ENCODE results near the gene NOTCH1. TPM values are rescaled to one million over a fixed set of nuclear protein-coding genes. Genes with fewer than 3 reads are reported as not detected.

Gene NOTCH1
- total and polyA plus RNA-seq, 2 of the 13 experiments (the other 11 are each of a cell fraction or from before 2014, with no cell fraction given): 0.09 to 0.35 TPM

- TF ChIP-seq TAF15 (IDR thresholded peaks at IDR 0.05; ENCODE audit: low read depth, low read length, poor library complexity, severe bottlenecking) (no peak), ZNF546 (CRISPR knock-in tag; conservative IDR thresholded peaks at IDR 0.05) (no peak)
These were observed 12.1 kb downstream of the NOTCH1 start (continued) for GRCh38 chr9:136533775-136534157.

GRCh38 chr9:136532799-136533774 is 12.8 kb downstream of the NOTCH1 start:
- ChIA-PET POLR2A (no interaction called here), CTCF (ENCODE audit: low intra/inter-chr PET ratio, low total read pairs) (no interaction called here)
- no peak for FAIRE-seq
- no peaks in the 10 kb centered on the region for H3K79me2 ChIP-seq (ENCODE audit: insufficient read depth, low read length)
- no peak overlapping the region for H3K27ac ChIP-seq (ENCODE audit: extremely low read length, insufficient read depth, low read length)
- H3K27me3 ChIP-seq (ENCODE audit: control insufficient read depth in 1 of 2, insufficient read depth in 2 of 2, low read length in 2 of 2): no peaks in the 10 kb centered on the region
- no peaks in the 10 kb centered on the region for H3K36me3 ChIP-seq (replicated peaks in 1 of 2; ENCODE audit: control insufficient read depth in 1 of 2, insufficient read depth in 2 of 2, low read length in 2 of 2)
- no peaks in the 10 kb centered on the region for H3K9me3 ChIP-seq (ENCODE audit: low read length)
- H2AFZ ChIP-seq (ENCODE audit: low read length): no peak overlapping the region
- BruUV-seq (replicated peaks): no TSS peak
- in situ Hi-C loops (cut with HindIII; ENCODE audit: extremely low pct_ligation_motif_present, low pct_unique_long_range_greater_than_20kb) (no loop called here), intact Hi-C loops (cut with micrococcal nuclease; ENCODE audit: unreplicated experiment) (no loop called here)
- 66% methylated on average over 7 of the region's 35 CpGs for WGBS (ENCODE audit: low lambda C conversion rate)
- no peak overlapping the region for H3K4me2 ChIP-seq (ENCODE audit: low read depth, low read length)
- TF ChIP-seq TRAFD1 (CRISPR knock-in tag; IDR thresholded peaks at IDR 0.05; ENCODE audit: borderline replicate concordance): no peak
- no peak for TF ChIP-seq ZBTB44 (CRISPR knock-in tag; IDR thresholded peaks at IDR 0.05)
- no peak for TF ChIP-seq ZNF83 (CRISPR knock-in tag; IDR thresholded peaks at IDR 0.05; ENCODE audit: borderline replicate concordance)
- TF ChIP-seq ARNT (IDR thresholded peaks at IDR 0.05): no peak
- TF ChIP-seq ZNF770 (CRISPR knock-in tag; IDR thresholded peaks at IDR 0.05): peak; percentile 21; the same call in 1 of the 2 replicates
- no peak for TF ChIP-seq ZNF512B (CRISPR knock-in tag; IDR thresholded peaks at IDR 0.05; ENCODE audit: borderline replicate concordance)
- TF ChIP-seq FOXK1 (CRISPR knock-in tag; IDR thresholded peaks at IDR 0.05; ENCODE audit: borderline replicate concordance, low read depth): no peak
- no peak for TF ChIP-seq ZNF484 (CRISPR knock-in tag; IDR thresholded peaks at IDR 0.05; ENCODE audit: borderline replicate concordance, low read depth)
- no peak overlapping the region for H3K9ac ChIP-seq (ENCODE audit: insufficient read depth, low read depth, low read length)
- no peaks in the 10 kb centered on the region for H3K4me1 ChIP-seq (ENCODE audit: insufficient read depth, low read length)
- no peak for DNase-seq (ENCODE audit: low spot score)
- no peak overlapping the region for H3K4me3 ChIP-seq (replicated peaks in 1 of 3; ENCODE audit: insufficient read depth in 1 of 3, low read depth in 2 of 3, low read length in 3 of 3)
- no peak for ATAC-seq
- H4K20me1 ChIP-seq (ENCODE audit: insufficient read depth, low read length): no peaks in the 10 kb centered on the region
